ENCODE measurements around the gene C9orf43. TPM values are rescaled to one million over a fixed set of nuclear protein-coding genes. Genes with fewer than 3 reads are reported as not detected.
"Not testable (repeated sequence)": the region's sequence is repeated elsewhere in the genome, so short reads cannot be mapped to it uniquely, and the experiment has no call there.

The C9orf43 gene
- total and polyA plus RNA-seq, 5 donors from 2014 or later, result 0.12 to 0.48 (median 0.29) TPM; not detected in 1

DNA sequence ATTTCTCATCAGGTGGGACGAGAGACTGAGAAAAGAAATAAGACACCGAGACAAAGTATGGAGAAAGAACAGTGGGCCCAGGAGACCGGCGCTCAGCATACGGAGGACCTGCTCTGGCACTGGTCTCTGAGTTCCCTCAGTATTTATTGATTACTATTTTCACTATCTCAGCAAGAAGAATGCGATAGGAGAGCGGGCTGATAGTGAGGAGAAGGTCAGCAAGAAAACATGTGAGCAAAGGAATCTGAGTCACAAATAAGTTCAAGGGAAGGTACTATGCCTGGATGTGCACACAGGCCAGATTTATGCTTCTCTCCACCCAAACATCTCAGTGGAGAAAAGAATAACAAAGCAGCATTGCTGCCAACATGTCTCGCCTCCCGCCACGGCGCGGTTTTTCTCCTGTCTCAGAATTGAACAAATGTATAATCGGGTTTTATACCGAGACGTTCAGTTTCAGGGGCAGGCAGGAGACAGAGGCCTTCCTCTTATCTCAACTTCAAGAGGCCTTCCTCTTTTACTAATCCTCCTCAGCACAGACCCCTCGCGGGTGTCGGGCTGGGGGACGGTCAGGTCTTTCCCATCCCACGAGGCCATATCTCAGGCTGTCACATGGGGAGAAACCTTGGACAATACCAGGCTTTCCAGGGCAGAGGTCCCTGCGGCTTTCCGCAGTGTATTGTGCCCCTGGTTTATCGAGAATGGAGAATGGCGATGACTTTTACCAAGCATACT is 31.3 kb upstream of the C9orf43 start:
- Mint-ChIP-seq H3K4me1 (peaks cover 8 to 21% (median 14%) of the 10 kb centered on the region in 4 donors), H3K4me3 (peak overlapping the region; percentile 3 to 73 (median 64)), H3K27ac (peak overlapping the region in 2 of 3 donors; percentile 54 to 59)
- not testable (repeated sequence) for H3K36me3 Mint-ChIP-seq; H3K4me3 ChIP-seq (ENCODE audit: low read depth, low read length); H3K27ac ChIP-seq (ENCODE audit: insufficient read depth, low read length, poor library complexity, severe bottlenecking); DNase-seq; H3K27me3 ChIP-seq (ENCODE audit: control insufficient read depth, insufficient read depth, low read length); ATAC-seq (ENCODE audit: low read depth in 2 of 2); H3K9me3 ChIP-seq (ENCODE audit: control insufficient read depth in 2 of 2, low read length in 2 of 2); H3K27me3 Mint-ChIP-seq; H3K9me3 Mint-ChIP-seq; H3K36me3 ChIP-seq (ENCODE audit: control insufficient read depth, insufficient read depth, low read length)
- peaks cover 13% of the 10 kb centered on the region for H3K4me1 ChIP-seq (ENCODE audit: control insufficient read depth, insufficient read depth, low read length, poor library complexity, severe bottlenecking)

DNA sequence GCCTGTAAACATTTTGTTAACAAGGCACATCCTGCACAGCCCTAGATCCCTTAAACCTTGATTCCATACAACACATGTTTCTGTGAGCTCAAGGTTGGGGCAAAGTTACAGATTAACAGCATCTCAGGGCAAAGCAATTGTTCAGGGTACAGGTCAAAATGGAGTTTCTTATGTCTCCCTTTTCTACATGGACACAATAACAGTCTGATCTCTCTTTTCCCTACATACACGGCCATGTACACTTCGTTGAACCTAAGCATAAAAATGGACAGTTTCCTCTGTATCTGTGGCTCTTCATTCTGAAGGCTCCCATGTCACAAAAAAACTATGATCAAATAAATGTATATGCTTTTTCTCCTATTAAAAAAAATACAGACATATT is 30.7 kb upstream of the C9orf43 start:
- H3K4me3 ChIP-seq (ENCODE audit: low read depth, low read length); H3K36me3 Mint-ChIP-seq; H3K27me3 ChIP-seq (ENCODE audit: control insufficient read depth, insufficient read depth, low read length); H3K9me3 ChIP-seq (ENCODE audit: control insufficient read depth in 2 of 2, low read length in 2 of 2); H3K27me3 Mint-ChIP-seq; DNase-seq; H3K27ac ChIP-seq (ENCODE audit: insufficient read depth, low read length, poor library complexity, severe bottlenecking); H3K9me3 Mint-ChIP-seq; ATAC-seq (ENCODE audit: low read depth in 2 of 2); H3K36me3 ChIP-seq (ENCODE audit: control insufficient read depth, insufficient read depth, low read length): not testable (repeated sequence)
- Mint-ChIP-seq H3K4me3 (peak overlapping the region in 1 of 4 donors; percentile 69), H3K4me1 (peaks cover 8 to 15% (median 10%) of the 10 kb centered on the region in 4 donors), H3K27ac (peak overlapping the region in 1 of 3 donors; percentile 76)
- H3K4me1 ChIP-seq (ENCODE audit: control insufficient read depth, insufficient read depth, low read length, poor library complexity, severe bottlenecking), result peaks cover 13% of the 10 kb centered on the region

DNA sequence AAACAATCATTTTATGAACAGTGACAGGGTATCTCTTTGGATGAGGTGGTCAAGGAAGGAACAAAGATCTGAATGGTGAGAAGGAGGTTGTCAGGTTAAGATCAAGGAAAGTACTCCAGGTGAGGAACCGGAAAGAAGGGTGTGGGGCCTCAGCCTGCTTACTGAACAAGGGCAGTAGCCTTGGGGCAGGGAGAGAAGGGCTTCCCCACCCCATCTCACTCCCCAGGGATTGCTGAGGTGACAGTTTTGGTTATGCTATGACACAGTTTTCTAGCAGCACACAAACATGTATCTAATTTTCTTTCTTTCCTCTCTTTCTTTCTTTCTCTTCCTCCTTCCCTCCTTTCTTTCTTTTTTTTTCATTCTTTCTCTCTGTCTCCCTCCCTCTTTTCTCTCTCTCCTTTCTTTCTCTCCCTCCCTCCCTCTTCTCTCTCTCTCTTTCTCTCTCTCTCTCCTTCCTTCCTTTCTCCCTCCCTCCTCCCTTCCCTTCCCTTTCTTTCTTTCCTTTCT is 29.6 kb upstream of the C9orf43 start:
- no peaks in the 10 kb centered on the region for H3K9me3 ChIP-seq (ENCODE audit: control insufficient read depth in 2 of 2, low read length in 2 of 2)
- no peak overlapping the region for H3K4me3 ChIP-seq (ENCODE audit: low read depth, low read length)
- DNase-seq (peak in 1 of 3 donors; percentile 16), ATAC-seq (ENCODE audit: low read depth in 2 of 2) (no peak)
- Mint-ChIP-seq H3K27ac (no peak overlapping the region), H3K36me3 (peaks cover 10% of the 10 kb centered on the region), H3K27me3 (no peaks in the 10 kb centered on the region), H3K4me3 (no peak overlapping the region), H3K9me3 (no peaks in the 10 kb centered on the region), H3K4me1 (peaks cover 0 to 5% (median 0%) of the 10 kb centered on the region in 4 donors)
- no peak overlapping the region for H3K27ac ChIP-seq (ENCODE audit: insufficient read depth, low read length, poor library complexity, severe bottlenecking)
- H3K36me3 ChIP-seq (ENCODE audit: control insufficient read depth, insufficient read depth, low read length), result no peaks in the 10 kb centered on the region
- no peaks in the 10 kb centered on the region for H3K27me3 ChIP-seq (ENCODE audit: control insufficient read depth, insufficient read depth, low read length)
- peaks cover 4% of the 10 kb centered on the region for H3K4me1 ChIP-seq (ENCODE audit: control insufficient read depth, insufficient read depth, low read length, poor library complexity, severe bottlenecking)

DNA sequence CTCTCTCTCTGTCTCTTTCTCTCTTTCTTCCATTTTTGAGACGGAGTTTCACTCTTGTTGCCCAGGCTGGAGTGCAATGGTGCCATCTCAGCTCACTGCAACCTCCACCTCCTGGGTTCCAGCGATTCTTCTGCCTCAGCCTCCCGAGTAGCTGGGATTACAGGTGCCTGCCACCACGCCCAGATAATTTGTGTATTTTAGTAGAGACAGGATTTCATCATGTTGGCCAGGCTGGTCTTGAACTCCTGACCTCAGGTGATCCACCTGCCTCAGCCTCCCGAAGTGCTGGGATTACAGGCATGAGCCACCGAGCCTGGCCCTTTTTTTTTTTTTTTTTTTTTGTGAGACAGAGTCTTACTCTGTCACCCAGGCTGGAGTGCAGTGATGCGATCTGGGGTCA is 29.1 kb upstream of the C9orf43 start:
- H3K4me1 ChIP-seq (ENCODE audit: control insufficient read depth, insufficient read depth, low read length, poor library complexity, severe bottlenecking); H3K27me3 Mint-ChIP-seq; ATAC-seq (ENCODE audit: low read depth in 2 of 2); H3K36me3 ChIP-seq (ENCODE audit: control insufficient read depth, insufficient read depth, low read length); H3K9me3 ChIP-seq (ENCODE audit: control insufficient read depth in 2 of 2, low read length in 2 of 2); H3K27me3 ChIP-seq (ENCODE audit: control insufficient read depth, insufficient read depth, low read length); H3K4me1 Mint-ChIP-seq; H3K9me3 Mint-ChIP-seq; DNase-seq; H3K4me3 ChIP-seq (ENCODE audit: low read depth, low read length); H3K27ac ChIP-seq (ENCODE audit: insufficient read depth, low read length, poor library complexity, severe bottlenecking); H3K27ac Mint-ChIP-seq: not testable (repeated sequence)
- Mint-ChIP-seq H3K36me3 (peaks cover 13% of the 10 kb centered on the region), H3K4me3 (peak overlapping the region in 1 of 4 donors; percentile 43)

DNA sequence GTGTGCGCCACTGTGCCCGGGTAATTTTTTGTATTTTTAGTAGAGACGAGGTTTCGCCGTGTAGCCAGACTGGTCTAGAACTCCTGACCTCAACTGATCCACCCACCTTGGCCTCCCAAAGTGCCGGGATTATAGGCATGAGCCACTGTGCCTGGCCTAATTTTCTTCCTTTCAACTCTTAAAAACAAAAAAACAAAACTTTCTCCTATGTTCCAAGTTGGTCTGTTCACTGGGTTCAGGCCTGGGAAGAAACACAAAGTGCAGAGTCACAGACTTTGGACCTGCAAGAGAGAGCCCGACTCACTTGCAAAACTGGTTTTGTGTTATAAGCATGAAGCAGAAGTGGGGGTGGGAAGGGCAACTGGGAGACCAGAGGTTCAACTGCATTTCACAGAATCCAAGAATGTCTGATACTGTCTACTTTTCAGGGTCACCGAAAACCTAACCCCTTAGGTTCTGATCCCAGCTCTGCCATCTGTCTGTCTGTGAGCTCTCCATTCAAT is 28.6 kb upstream of the C9orf43 start:
- Mint-ChIP-seq H3K27ac (peak overlapping the region in 1 of 3 donors; percentile 35), H3K36me3 (peaks cover 18% of the 10 kb centered on the region), H3K4me3 (peak overlapping the region in 1 of 4 donors; percentile 82), H3K9me3 (no peaks in the 10 kb centered on the region), H3K27me3 (no peaks in the 10 kb centered on the region), H3K4me1 (peaks cover 0 to 4% (median 0%) of the 10 kb centered on the region in 4 donors)
- ATAC-seq (ENCODE audit: low read depth in 2 of 2), result no peak
- no peaks in the 10 kb centered on the region for H3K9me3 ChIP-seq (ENCODE audit: control insufficient read depth in 2 of 2, low read length in 2 of 2)
- peaks cover 4% of the 10 kb centered on the region for H3K4me1 ChIP-seq (ENCODE audit: control insufficient read depth, insufficient read depth, low read length, poor library complexity, severe bottlenecking)
- no peak overlapping the region for H3K27ac ChIP-seq (ENCODE audit: insufficient read depth, low read length, poor library complexity, severe bottlenecking)
- DNase-seq, result no peak
- no peak overlapping the region for H3K4me3 ChIP-seq (ENCODE audit: low read depth, low read length)
- H3K36me3 ChIP-seq (ENCODE audit: control insufficient read depth, insufficient read depth, low read length), result peaks cover under 1% of the 10 kb centered on the region
- H3K27me3 ChIP-seq (ENCODE audit: control insufficient read depth, insufficient read depth, low read length), result no peaks in the 10 kb centered on the region

DNA sequence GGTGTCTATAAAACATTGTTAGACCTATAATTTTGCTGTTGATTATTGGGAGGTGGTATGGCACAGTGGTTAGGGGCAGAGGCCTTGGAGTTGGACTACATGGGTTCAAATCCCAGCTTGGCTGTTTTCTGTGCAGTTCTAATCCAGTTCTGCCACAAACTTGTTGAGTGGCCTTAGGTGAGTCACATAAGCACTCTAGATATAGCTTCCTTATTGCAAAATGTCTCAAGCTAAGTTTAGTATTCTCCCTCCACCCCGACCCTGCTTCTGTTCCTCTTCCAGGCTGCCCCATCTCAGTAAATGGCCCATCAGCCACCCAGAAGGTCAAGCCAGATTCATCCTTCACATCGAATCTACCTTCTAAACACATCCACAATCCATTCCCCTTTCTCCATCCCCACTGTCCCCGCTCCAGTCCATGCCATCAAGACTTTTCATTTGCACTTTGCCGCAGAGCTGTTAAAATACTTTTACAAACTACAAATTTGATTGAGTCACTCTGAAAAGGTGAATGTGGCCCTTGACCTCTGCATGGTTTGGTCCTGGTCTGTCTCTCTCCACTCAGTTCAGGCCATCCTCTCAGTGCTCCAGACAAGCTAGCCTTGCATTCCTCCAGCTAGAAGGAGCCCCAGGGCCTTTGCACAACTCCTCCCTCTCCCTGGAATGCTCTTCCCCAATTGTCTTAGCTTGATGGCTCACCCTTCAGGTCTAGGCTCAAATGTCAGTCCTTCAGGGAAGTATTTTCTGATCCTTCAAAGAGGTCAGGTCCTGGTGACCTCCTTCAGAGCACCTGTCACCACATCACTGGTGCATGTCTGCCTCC is 23.8 kb upstream of the C9orf43 start:
- ATAC-seq (ENCODE audit: low read depth in 2 of 2) (no peak), DNase-seq (no peak)
- H3K4me3 ChIP-seq (ENCODE audit: low read depth, low read length), result no peak overlapping the region
- peaks cover 38% of the 10 kb centered on the region for H3K36me3 ChIP-seq (ENCODE audit: control insufficient read depth, insufficient read depth, low read length)
- no peaks in the 10 kb centered on the region for H3K4me1 Mint-ChIP-seq
- peak overlapping the region in 1 of 3 donors; percentile 52 for H3K27ac Mint-ChIP-seq
- no peak overlapping the region for H3K4me3 Mint-ChIP-seq
- H3K27ac ChIP-seq (ENCODE audit: insufficient read depth, low read length, poor library complexity, severe bottlenecking), result no peak overlapping the region
- H3K27me3 ChIP-seq (ENCODE audit: control insufficient read depth, insufficient read depth, low read length), result no peaks in the 10 kb centered on the region
- H3K4me1 ChIP-seq (ENCODE audit: control insufficient read depth, insufficient read depth, low read length, poor library complexity, severe bottlenecking), result no peaks in the 10 kb centered on the region
- H3K9me3 Mint-ChIP-seq, result peaks cover 0 to 1% (median 0%) of the 10 kb centered on the region in 7 donors
- no peaks in the 10 kb centered on the region for H3K9me3 ChIP-seq (ENCODE audit: control insufficient read depth in 2 of 2, low read length in 2 of 2)
- H3K27me3 Mint-ChIP-seq, result no peaks in the 10 kb centered on the region
- H3K36me3 Mint-ChIP-seq, result peaks cover 35% of the 10 kb centered on the region

DNA sequence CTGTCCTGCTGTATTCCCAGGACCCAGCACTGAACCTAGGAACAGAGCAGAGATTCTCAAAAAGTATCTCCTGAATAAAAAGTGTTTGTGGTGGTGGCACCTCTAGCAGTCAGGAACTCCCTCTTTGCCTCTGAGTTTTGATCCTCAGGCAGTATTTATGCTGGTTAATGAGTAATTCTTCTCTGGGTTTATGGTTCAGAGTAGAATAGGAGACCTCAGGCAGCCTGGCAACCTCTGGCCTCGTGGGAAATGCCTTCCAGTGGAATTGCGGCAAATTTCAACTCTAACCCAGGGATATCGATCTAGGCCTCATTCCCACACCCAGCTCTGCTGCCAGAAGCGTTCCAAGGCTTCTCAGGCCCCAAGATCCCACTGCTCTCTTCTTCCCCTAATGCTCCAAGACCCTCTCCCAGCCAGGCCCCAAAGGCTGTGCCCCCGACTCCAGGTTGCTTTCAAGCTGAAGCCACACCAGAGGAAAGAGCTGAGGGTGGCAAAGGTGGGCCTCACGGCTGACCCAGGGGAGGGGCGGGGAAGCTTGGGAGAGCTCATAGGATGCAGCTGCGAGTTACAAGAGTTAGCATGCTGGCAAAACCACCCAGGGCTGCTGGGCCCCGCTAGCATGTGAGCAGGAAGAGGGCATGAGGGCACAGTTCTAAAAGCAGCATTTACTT is 22.9 kb upstream of the C9orf43 start:
- Mint-ChIP-seq H3K27ac (no peak overlapping the region), H3K27me3 (no peaks in the 10 kb centered on the region), H3K36me3 (peaks cover 44% of the 10 kb centered on the region), H3K9me3 (peaks cover 0 to 1% (median 0%) of the 10 kb centered on the region in 7 donors), H3K4me1 (no peaks in the 10 kb centered on the region), H3K4me3 (no peak overlapping the region)
- Histone ChIP-seq H3K9me3 (ENCODE audit: control insufficient read depth in 2 of 2, low read length in 2 of 2) (no peaks in the 10 kb centered on the region), H3K4me3 (ENCODE audit: low read depth, low read length) (no peak overlapping the region), H3K4me1 (ENCODE audit: control insufficient read depth, insufficient read depth, low read length, poor library complexity, severe bottlenecking) (no peaks in the 10 kb centered on the region), H3K27ac (ENCODE audit: insufficient read depth, low read length, poor library complexity, severe bottlenecking) (no peak overlapping the region), H3K36me3 (ENCODE audit: control insufficient read depth, insufficient read depth, low read length) (peaks cover 46% of the 10 kb centered on the region), H3K27me3 (ENCODE audit: control insufficient read depth, insufficient read depth, low read length) (no peaks in the 10 kb centered on the region)
- no peak for ATAC-seq (ENCODE audit: low read depth in 2 of 2)
- DNase-seq, result no peak
